Pancreas (tissue), 10 donors: ENCODE measurements around the gene RCAN1. TPM values are rescaled to one million over a fixed set of nuclear protein-coding genes. Genes with fewer than 3 reads are reported as not detected.

Experiments used
- ATAC-seq, 4 donors: fragments of 200-7000 bp; cut with Tn5 transposase; one replicate each; pipeline versions ENCODE4 v1.8.0 to v1.9.1; 2020; ENCODE audit warnings: mild to moderate bottlenecking in 4 of 4, moderate library complexity in 4 of 4
- DNase-seq, 6 donors: peaks; one replicate each; pipeline ENCODE4 v3.0.0-alpha.2; 2020
- FAIRE-seq: peaks from 2 replicates; lab custom pipeline; 2012; peaks lifted over from hg19 to GRCh38; lab: Jason Lieb, UNC
- H3K27ac ChIP-seq, 4 donors: fragments of 200-600 bp; sonication (generic); 1 replicate in 3 of 4; 2 replicates in 1 of 4; pipeline versions ENCODE4 v1.5.0 to v1.8.0; 2020
- H3K27me3 ChIP-seq, 4 donors: fragments of 200-600 bp; one replicate each; pipeline ENCODE4 v1.8.0; 2021
- H3K36me3 ChIP-seq, 3 donors: fragments of 200-600 bp; sonication (generic) in 1 of 3; one replicate each; pipeline versions ENCODE4 v1.5.0 to v1.8.0; 2020 to 2021
- H3K4me1 ChIP-seq, 3 donors: fragments of 200-600 bp; one replicate each; pipeline ENCODE4 v1.8.0; 2021
- H3K4me3 ChIP-seq, 4 donors: fragments of 200-600 bp; sonication (generic) in 2 of 4; one replicate each; pipeline versions ENCODE4 v1.5.0 to v1.8.0; 2020 to 2021
- H3K9me3 ChIP-seq, 4 donors: fragments of 200-600 bp; one replicate each; pipeline ENCODE4 v1.8.0; 2021
- CTCF ChIP-seq, 4 donors: fragments of 200-600 bp; sonication (generic) in 3 of 4; IDR thresholded peaks; one replicate each; pipeline versions ENCODE4 v1.5.0 to v1.8.0; 2021; ENCODE audit warnings: antibody characterized with exemption in 4 of 4
- WGBS, 2 donors: extraction: QIAGEN DNeasy Blood & Tissue Kit; methylation state at CpG; one replicate each; pipeline ENCODE4 v1.1.7; 2013; 5-methylcytosine and 5-hydroxymethylcytosine counted together
- intact Hi-C, 3 donors: fragments of 100-400 bp; cut with DNase I; formaldehyde crosslinking; loops; one replicate each; pipeline versions ENCODE4 v1.11.1 to v1.14.2; 2022
- polyA plus RNA-seq, 2 donors: library from polyadenylated mRNA; stranded (reverse); fragments of 200-250 nt; gene quantifications; one replicate each; pipeline ENCODE4 v1.2.3, GENCODE V29; 2013
- total RNA-seq, 6 donors: library from RNA; stranded (reverse); fragmentation: NEBNext Ultra II Directional in 4 of 6; extraction: Animal tissue kit (Norgen Biotek cat#: 25700) in 4 of 6; gene quantifications; one replicate each; pipeline versions ENCODE4 v1.2.1 to v1.2.4, GENCODE V29; 2021 to 2023
- donor health status: healthy with polysubstance abuse.
- donor health status: DM: no; HTN: no; CAD: no; lungs with moderate emphysema.
- donor health status: DM: no; HTN: no; CAD: no.
- donor health status: control.
- donor health status: control.
- donor health status: Bipolar disorder and iron deficiency.
- donor health status: DM: yes; HTN: yes; CAD: no.
- donor health status: DM: no; HTN: no; CAD: no.
- donor health status: DM: no; HTN: no; CAD: no.
- donor health status: DM: yes; HTN: yes; CAD: no.

Gene RCAN1
- total RNA-seq: 10 to 100 TPM in 5 of 6 donors, 1 to 10 TPM in 1; 9.5 to 19.7 (median 14.9) TPM
- 10 to 100 TPM in 1 of 2 donors, 1 to 10 TPM in 1; 9.5 to 15.3 TPM for polyA plus RNA-seq

- H3K4me3 ChIP-seq: peak within 1 kb of the TSS; percentile 56 to 91 (median 83)
- H3K27ac ChIP-seq: peak within 1 kb of the TSS; percentile 30 to 76 (median 54)
- H3K4me1 ChIP-seq: peaks cover 0 to 5% (median 5%) of the 10 kb centered on the region in 3 donors
- FAIRE-seq (no peak), ATAC-seq (peak; percentile 97 to 99 (median 98)), DNase-seq (peak; percentile 89 to 94 (median 90))
- H3K36me3 ChIP-seq: no peaks in the 10 kb centered on the region
- no peaks in the 10 kb centered on the region for H3K9me3 ChIP-seq
- TF ChIP-seq CTCF (IDR thresholded peaks at IDR 0.05): no peak
- intact Hi-C loops: no loop called here
- H3K27me3 ChIP-seq: no peaks in the 10 kb centered on the region
- WGBS, 2 donors: 0 to 1% methylated on average over 95 to 121 of the region's 121 CpGs
Measured at GRCh38 chr21:34614628-34615486, at the start of gene RCAN1. Gene RCAN1, minus strand, starts transcription at chr21:34615113. Its CDS starts 102 bp downstream, at chr21:34615011.

- DNase-seq (no peak), FAIRE-seq (no peak), ATAC-seq (no peak)
- H3K27me3 ChIP-seq: no peaks in the 10 kb centered on the region
- H3K4me1 ChIP-seq: no peaks in the 10 kb centered on the region
- no peaks in the 10 kb centered on the region for H3K36me3 ChIP-seq
- no peak overlapping the region for H3K27ac ChIP-seq
- H3K9me3 ChIP-seq: no peaks in the 10 kb centered on the region
- no peak for TF ChIP-seq CTCF (IDR thresholded peaks at IDR 0.05)
- H3K4me3 ChIP-seq: no peak overlapping the region
- intact Hi-C loops: no loop called here
Measured at GRCh38 chr21:34661848-34662247, 46.9 kb upstream of the RCAN1 start.

GRCh38 chr21:34653522-34653921 is 38.6 kb upstream of the RCAN1 start:
- FAIRE-seq: no peak

GRCh38 chr21:34651642-34652041 is 36.7 kb upstream of the RCAN1 start:
- no peak for TF ChIP-seq CTCF (IDR thresholded peaks at IDR 0.05)
- Histone ChIP-seq H3K36me3 (no peaks in the 10 kb centered on the region), H3K4me1 (no peaks in the 10 kb centered on the region), H3K4me3 (no peak overlapping the region), H3K27me3 (no peaks in the 10 kb centered on the region), H3K27ac (no peak overlapping the region), H3K9me3 (no peaks in the 10 kb centered on the region)
- no peak for ATAC-seq
- WGBS, 2 donors: 85 to 90% methylated on average over 1 of the region's 1 CpG
- intact Hi-C loops: no loop called here
- FAIRE-seq: no peak
- no peak for DNase-seq

More at GRCh38 chr21:34653522-34653921, 38.6 kb upstream of the RCAN1 start:
- 81 to 85% methylated on average over 6 of the region's 6 CpGs for WGBS, 2 donors
- ATAC-seq (no peak), DNase-seq (no peak)
- no peaks in the 10 kb centered on the region for H3K36me3 ChIP-seq
- H3K4me1 ChIP-seq: no peaks in the 10 kb centered on the region
- H3K27ac ChIP-seq: no peak overlapping the region
- no peaks in the 10 kb centered on the region for H3K27me3 ChIP-seq
- no peak overlapping the region for H3K4me3 ChIP-seq
- intact Hi-C loops: no loop called here
- no peak for TF ChIP-seq CTCF (IDR thresholded peaks at IDR 0.05)
- H3K9me3 ChIP-seq: no peaks in the 10 kb centered on the region
